Measurements from ENCODE around the gene SYK. TPM values are rescaled to one million over a fixed set of nuclear protein-coding genes. Genes with fewer than 3 reads are reported as not detected.

SYK gene
- total RNA-seq, 2 donors from 2014 or later: 2.5 to 6.0 TPM

DNA sequence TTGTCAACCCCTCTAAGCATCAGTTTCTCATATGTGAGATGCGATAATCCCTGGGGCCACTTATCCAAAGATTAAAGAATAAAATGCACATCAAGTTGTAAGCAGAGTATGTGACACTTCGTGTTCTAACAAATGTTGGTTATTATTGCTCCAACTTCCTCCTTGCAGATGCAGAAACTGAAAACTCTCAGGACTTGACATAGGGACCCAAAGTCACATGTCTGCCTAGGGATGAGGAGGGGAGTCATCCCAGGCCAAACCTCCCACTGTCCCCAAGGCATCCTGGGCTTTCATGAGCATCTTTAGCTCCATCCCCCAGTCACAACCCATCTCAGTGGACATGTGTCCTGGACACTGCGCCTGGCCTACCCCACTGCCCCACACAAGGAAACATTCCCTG, 27.5 kb upstream of the SYK start:
- Histone ChIP-seq H3K9me3 (ENCODE audit: control insufficient read depth, low read length) (peaks cover 17% of the 10 kb centered on the region), H3K36me3 (ENCODE audit: control insufficient read depth, insufficient read depth, low read length) (no peaks in the 10 kb centered on the region), H3K27ac (ENCODE audit: low read depth, low read length) (no peak overlapping the region), H3K4me3 (ENCODE audit: low read length) (no peak overlapping the region), H3K27me3 (ENCODE audit: control insufficient read depth, insufficient read depth, low read length, poor library complexity, severe bottlenecking) (no peaks in the 10 kb centered on the region), H3K4me1 (ENCODE audit: control insufficient read depth, insufficient read depth, low read length) (no peaks in the 10 kb centered on the region), H3K9ac (ENCODE audit: extremely low read depth, low read length, poor library complexity, severe bottlenecking) (no peak overlapping the region)
- TF ChIP-seq, protein P1, sequence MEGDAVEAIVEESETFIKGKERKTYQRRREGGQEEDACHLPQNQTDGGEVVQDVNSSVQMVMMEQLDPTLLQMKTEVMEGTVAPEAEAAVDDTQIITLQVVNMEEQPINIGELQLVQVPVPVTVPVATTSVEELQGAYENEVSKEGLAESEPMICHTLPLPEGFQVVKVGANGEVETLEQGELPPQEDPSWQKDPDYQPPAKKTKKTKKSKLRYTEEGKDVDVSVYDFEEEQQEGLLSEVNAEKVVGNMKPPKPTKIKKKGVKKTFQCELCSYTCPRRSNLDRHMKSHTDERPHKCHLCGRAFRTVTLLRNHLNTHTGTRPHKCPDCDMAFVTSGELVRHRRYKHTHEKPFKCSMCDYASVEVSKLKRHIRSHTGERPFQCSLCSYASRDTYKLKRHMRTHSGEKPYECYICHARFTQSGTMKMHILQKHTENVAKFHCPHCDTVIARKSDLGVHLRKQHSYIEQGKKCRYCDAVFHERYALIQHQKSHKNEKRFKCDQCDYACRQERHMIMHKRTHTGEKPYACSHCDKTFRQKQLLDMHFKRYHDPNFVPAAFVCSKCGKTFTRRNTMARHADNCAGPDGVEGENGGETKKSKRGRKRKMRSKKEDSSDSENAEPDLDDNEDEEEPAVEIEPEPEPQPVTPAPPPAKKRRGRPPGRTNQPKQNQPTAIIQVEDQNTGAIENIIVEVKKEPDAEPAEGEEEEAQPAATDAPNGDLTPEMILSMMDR (conservative IDR thresholded peaks at IDR 0.05): no peak
- Mint-ChIP-seq H3K36me3 (ENCODE audit: low read depth) (no peaks in the 10 kb centered on the region), H3K27ac (no peak overlapping the region), H3K9me3 (peaks cover 21% of the 10 kb centered on the region), H3K4me1 (no peaks in the 10 kb centered on the region), H3K4me3 (no peak overlapping the region), H3K27me3 (ENCODE audit: insufficient read depth) (peaks cover 2% of the 10 kb centered on the region)
- no peak for DNase-seq
- WGBS, 2 experiments (ENCODE audit: insufficient coverage in 1 of 2, insufficient read length in 1 of 2): 96 to 100% methylated on average over 1 to 3 of the region's 3 CpGs

DNA sequence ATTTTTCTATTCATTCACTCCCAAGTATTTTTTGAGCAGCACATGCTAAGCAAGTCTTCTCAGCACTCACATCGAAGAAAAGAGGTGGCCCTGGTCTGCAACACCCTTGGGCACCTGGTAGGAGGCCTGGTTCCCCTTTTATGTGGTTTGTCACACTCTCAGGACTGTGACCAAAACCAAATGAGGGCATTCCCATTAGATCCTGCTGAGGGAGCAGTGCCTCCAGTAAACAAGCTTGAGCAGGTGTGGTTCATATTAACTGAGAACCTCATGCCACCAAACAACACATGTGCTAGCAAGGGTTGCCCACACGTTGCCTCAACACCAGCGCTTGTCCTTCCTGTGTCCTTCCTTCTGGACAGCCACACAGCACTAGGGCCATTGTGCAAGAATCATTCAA, 26.9 kb upstream of the SYK start:
- Histone ChIP-seq H3K36me3 (ENCODE audit: control insufficient read depth, insufficient read depth, low read length) (no peaks in the 10 kb centered on the region), H3K4me3 (ENCODE audit: low read length) (no peak overlapping the region), H3K9me3 (ENCODE audit: control insufficient read depth, low read length) (peaks cover 11% of the 10 kb centered on the region), H3K27me3 (ENCODE audit: control insufficient read depth, insufficient read depth, low read length, poor library complexity, severe bottlenecking) (no peaks in the 10 kb centered on the region), H3K9ac (ENCODE audit: extremely low read depth, low read length, poor library complexity, severe bottlenecking) (no peak overlapping the region), H3K27ac (ENCODE audit: low read depth, low read length) (no peak overlapping the region), H3K4me1 (ENCODE audit: control insufficient read depth, insufficient read depth, low read length) (no peaks in the 10 kb centered on the region)
- Mint-ChIP-seq H3K4me1 (no peaks in the 10 kb centered on the region), H3K4me3 (no peak overlapping the region), H3K9me3 (peaks cover 15% of the 10 kb centered on the region), H3K27ac (no peak overlapping the region), H3K36me3 (ENCODE audit: low read depth) (no peaks in the 10 kb centered on the region), H3K27me3 (ENCODE audit: insufficient read depth) (no peaks in the 10 kb centered on the region)
- TF ChIP-seq, protein P1 (conservative IDR thresholded peaks at IDR 0.05): peak; percentile 15
- no peak for DNase-seq
- WGBS, 2 experiments (ENCODE audit: insufficient coverage in 1 of 2, insufficient read length in 1 of 2): 94 to 100% methylated on average over 1 to 3 of the region's 3 CpGs

DNA sequence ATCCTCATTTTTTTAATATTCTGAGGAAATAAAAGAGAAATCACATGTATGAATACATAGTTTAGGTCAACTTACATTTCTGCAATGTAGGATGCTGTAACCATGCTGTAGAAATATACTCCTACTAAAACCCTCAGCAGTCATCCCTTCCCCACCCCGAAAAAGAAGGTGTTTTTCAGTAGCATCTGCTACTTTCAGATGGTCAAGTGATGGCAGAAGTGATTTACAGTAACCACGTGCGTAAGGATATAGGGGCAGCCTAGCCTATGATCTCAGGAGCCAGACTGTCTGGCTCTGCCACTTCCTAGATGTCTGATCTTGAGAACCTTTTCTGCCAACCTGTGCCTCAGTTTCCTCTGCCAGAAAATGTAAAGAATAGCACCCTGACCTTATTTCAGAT, 26.0 kb upstream of the SYK start:
- Histone ChIP-seq H3K27me3 (ENCODE audit: control insufficient read depth, insufficient read depth, low read length, poor library complexity, severe bottlenecking) (no peaks in the 10 kb centered on the region), H3K4me3 (ENCODE audit: low read length) (no peak overlapping the region), H3K9me3 (ENCODE audit: control insufficient read depth, low read length) (peaks cover 11% of the 10 kb centered on the region), H3K36me3 (ENCODE audit: control insufficient read depth, insufficient read depth, low read length) (no peaks in the 10 kb centered on the region), H3K9ac (ENCODE audit: extremely low read depth, low read length, poor library complexity, severe bottlenecking) (no peak overlapping the region), H3K27ac (ENCODE audit: low read depth, low read length) (no peak overlapping the region), H3K4me1 (ENCODE audit: control insufficient read depth, insufficient read depth, low read length) (no peaks in the 10 kb centered on the region)
- DNase-seq: no peak
- TF ChIP-seq, protein P1 (conservative IDR thresholded peaks at IDR 0.05): no peak
- no peak overlapping the region for H3K27ac Mint-ChIP-seq
- no peaks in the 10 kb centered on the region for H3K36me3 Mint-ChIP-seq (ENCODE audit: low read depth)
- H3K4me3 Mint-ChIP-seq: no peak overlapping the region
- WGBS, 2 experiments (ENCODE audit: insufficient coverage in 1 of 2, insufficient read length in 1 of 2): 69 to 77% methylated on average over 2 to 3 of the region's 3 CpGs
- H3K9me3 Mint-ChIP-seq: peaks cover 7% of the 10 kb centered on the region
- H3K27me3 Mint-ChIP-seq (ENCODE audit: insufficient read depth): no peaks in the 10 kb centered on the region
- H3K4me1 Mint-ChIP-seq: no peaks in the 10 kb centered on the region

Data from endodermal cell (in vitro differentiated cells).